Measurements from ENCODE around the gene ABL1. TPM values are rescaled to one million over a fixed set of nuclear protein-coding genes. Genes with fewer than 3 reads are reported as not detected.
A peak's percentile ranks its signal among the peaks of the same experiment; 100 is the strongest.

ABL1 gene
- total RNA-seq, 1 experiment from 2014 or later = 83.6 TPM

- Histone ChIP-seq H4K20me1 (ENCODE audit: control insufficient read depth, insufficient read depth, insufficient read length) (no peaks in the 10 kb centered on the region), H3K56ac (ENCODE audit: insufficient read length, low read depth, low read length) (no peak overlapping the region), H3K18ac (ENCODE audit: insufficient read length, low read depth, low read length) (no peak overlapping the region), H3K27me3 (ENCODE audit: insufficient read depth, low read length) (no peaks in the 10 kb centered on the region), H2BK5ac (ENCODE audit: insufficient read length, low read length) (no peak overlapping the region), H4K91ac (ENCODE audit: insufficient read length, low read depth, low read length) (no peak overlapping the region), H3K4me1 (ENCODE audit: insufficient read depth, low read length) (no peaks in the 10 kb centered on the region), H2AK5ac (ENCODE audit: insufficient read length, low read length) (no peak overlapping the region), H2AFZ (ENCODE audit: low read length) (no peak overlapping the region), H3T11ph (ENCODE audit: low read length) (no peak overlapping the region), H2BK15ac (ENCODE audit: low read depth, low read length) (no peak overlapping the region), H3K79me2 (ENCODE audit: insufficient read depth, low read length) (peaks cover 12% of the 10 kb centered on the region), H3K79me1 (ENCODE audit: insufficient read depth, low read depth, low read length, poor library complexity, severe bottlenecking) (peaks cover 8% of the 10 kb centered on the region), H2BK12ac (ENCODE audit: insufficient read length, low read depth, low read length) (no peak overlapping the region), H2BK120ac (ENCODE audit: low read depth, low read length, poor library complexity, severe bottlenecking) (no peak overlapping the region), H3K27ac (ENCODE audit: insufficient read length, low read depth, low read length) (no peak overlapping the region), H3K9me3 (ENCODE audit: control insufficient read depth, low read depth, low read length) (no peaks in the 10 kb centered on the region), H3K23me2 (ENCODE audit: insufficient read length, low read depth, low read length, poor library complexity, severe bottlenecking) (no peaks in the 10 kb centered on the region), H3K23ac (ENCODE audit: insufficient read length, low read depth, low read length) (no peak overlapping the region), H3K9ac (ENCODE audit: extremely low read depth, insufficient read length, low read length) (no peak overlapping the region), H3K4me2 (ENCODE audit: insufficient read depth, insufficient read length, low read length) (no peak overlapping the region), H3K4ac (ENCODE audit: low read depth, low read length) (no peak overlapping the region), H3K14ac (ENCODE audit: insufficient read depth, low read length) (no peak overlapping the region), H4K5ac (ENCODE audit: insufficient read length, low read depth, low read length) (no peak overlapping the region), H2BK20ac (ENCODE audit: low read depth, low read length, poor library complexity, severe bottlenecking) (no peak overlapping the region), H4K8ac (replicated peaks; ENCODE audit: insufficient read length, low read depth, low read length) (no peak overlapping the region)
- Mint-ChIP-seq H3K4me3 (no peak overlapping the region), H3K27me3 (ENCODE audit: low read depth) (no peaks in the 10 kb centered on the region), H3K27ac (peak overlapping the region in 2 of 3 experiments; percentile 29 to 94; a peak in 2 of 7 replicates), H3K36me3 (ENCODE audit: insufficient read depth in 1 of 3, low read depth in 3 of 3) (peaks cover 19 to 53% (median 44%) of the 10 kb centered on the region in 3 experiments), H3K9me3 (no peaks in the 10 kb centered on the region), H3K4me1 (peaks cover 6 to 23% of the 10 kb centered on the region in 2 experiments; a peak in 3 of 4 replicates)
- no peak for TF ChIP-seq CTCF (conservative IDR thresholded peaks at IDR 0.05)
- WGBS (ENCODE audit: extremely low coverage, insufficient read length, low lambda C conversion rate) = no CpG with 5 or more reads among the region's 8 CpGs
- no peak for DNase-seq
Observed at GRCh38 chr9:130854092-130854491, 19.0 kb downstream of the ABL1 start.
